Inflammatory macrophage treated with lipopolysaccharide for 4 hours (primary cell): ENCODE measurements around the gene FTH1.
"Not testable (repeated sequence)": the region's sequence is repeated elsewhere in the genome, so short reads cannot be mapped to it uniquely, and the experiment has no call there.

Source experiments
- DNase-seq: peaks from one replicate; pipeline ENCODE4 v3.0.0-alpha.2; 2020

Gene FTH1

GRCh38 chr11:61967116-61967923 is at the start of gene FTH1:
FTH1 (minus strand) TSS chr11:61967634; CDS start chr11:61967425, 209 bp downstream.
- DNase-seq: peak; percentile 95

- DNase-seq: peak; percentile 54
These were observed 48.2 kb upstream of the FTH1 start for GRCh38 chr11:62015615-62016014.

GRCh38 chr11:62013537-62014476 is 46.4 kb upstream of the FTH1 start:
- DNase-seq: no peak

GRCh38 chr11:62012832-62013461 is 45.5 kb upstream of the FTH1 start:
- peak; percentile 33 for DNase-seq

GRCh38 chr11:62012451-62012831 is 45.0 kb upstream of the FTH1 start:
- DNase-seq: peak; percentile 79

- DNase-seq: no peak
These were observed 44.4 kb upstream of the FTH1 start for GRCh38 chr11:62011881-62012280.

GRCh38 chr11:62010935-62011528 is 43.6 kb upstream of the FTH1 start:
- no peak for DNase-seq

GRCh38 chr11:62008193-62008592 is 40.8 kb upstream of the FTH1 start:
- DNase-seq: peak; percentile 77

GRCh38 chr11:62004473-62004872 is 37.0 kb upstream of the FTH1 start:
- DNase-seq: peak; percentile 98

- DNase-seq: not testable (repeated sequence)
These were observed 34.8 kb upstream of the FTH1 start for GRCh38 chr11:62002283-62002682.

- DNase-seq: no peak
These were observed 34.2 kb upstream of the FTH1 start for GRCh38 chr11:62001450-62002191.

GRCh38 chr11:62000539-62001446 is 33.4 kb upstream of the FTH1 start:
- DNase-seq: no peak

- DNase-seq: no peak
These were observed 31.9 kb upstream of the FTH1 start for GRCh38 chr11:61999141-61999975.

- DNase-seq: no peak
These were observed 29.5 kb upstream of the FTH1 start for GRCh38 chr11:61996933-61997332.

GRCh38 chr11:61994981-61995380 is 27.5 kb upstream of the FTH1 start:
- DNase-seq: no peak

- peak; percentile 21 for DNase-seq
These were observed 18.4 kb upstream of the FTH1 start for GRCh38 chr11:61985869-61986268.

GRCh38 chr11:61983419-61983818 is 16.0 kb upstream of the FTH1 start:
- no peak for DNase-seq

GRCh38 chr11:61980783-61981541 is 13.5 kb upstream of the FTH1 start:
- DNase-seq: no peak
